GM06990 (cell line): ENCODE measurements around the gene EPO.
"Not testable (repeated sequence)": the region's sequence is repeated elsewhere in the genome, so short reads cannot be mapped to it uniquely, and the experiment has no call there.

ENCODE experiments used
- DNase-seq: peaks from one replicate; pipeline ENCODE4 v3.0.0-alpha.2; 2011; ENCODE audit not compliant: insufficient read length; ENCODE audit errors: extremely low read depth
- H3K27me3 ChIP-seq: replicated peaks from 2 replicates; pipeline ENCODE4 v1.6.0; 2011; ENCODE audit warnings: low read length; ENCODE audit not compliant: control insufficient read depth, insufficient read depth
- H3K36me3 ChIP-seq: 2 replicates; pipeline ENCODE4 v1.5.1; 2011; ENCODE audit warnings: low read length; ENCODE audit not compliant: control insufficient read depth, insufficient read depth
- H3K4me3 ChIP-seq: replicated peaks from 2 replicates; pipeline ENCODE4 v1.5.1; 2011; ENCODE audit warnings: low read depth, mild to moderate bottlenecking, control low read depth, low read length
- CTCF ChIP-seq: IDR thresholded peaks from 2 replicates; pipeline ENCODE4 v1.5.1; 2011; ENCODE audit warnings: low read length, control low read depth, mild to moderate bottlenecking, inconsistent platforms; ENCODE audit not compliant: insufficient read depth, poor library complexity, severe bottlenecking

EPO gene

GRCh38 chr7:100696123-100696521 is 24.1 kb upstream of the EPO start:
- peaks cover under 1% of the 10 kb centered on the region; the same call in 1 of the 2 replicates for H3K36me3 ChIP-seq
- TF ChIP-seq CTCF: no peak
- no peaks in the 10 kb centered on the region for H3K27me3 ChIP-seq
- peak overlapping the region; percentile 39 for H3K4me3 ChIP-seq
- no peak for DNase-seq

DNA sequence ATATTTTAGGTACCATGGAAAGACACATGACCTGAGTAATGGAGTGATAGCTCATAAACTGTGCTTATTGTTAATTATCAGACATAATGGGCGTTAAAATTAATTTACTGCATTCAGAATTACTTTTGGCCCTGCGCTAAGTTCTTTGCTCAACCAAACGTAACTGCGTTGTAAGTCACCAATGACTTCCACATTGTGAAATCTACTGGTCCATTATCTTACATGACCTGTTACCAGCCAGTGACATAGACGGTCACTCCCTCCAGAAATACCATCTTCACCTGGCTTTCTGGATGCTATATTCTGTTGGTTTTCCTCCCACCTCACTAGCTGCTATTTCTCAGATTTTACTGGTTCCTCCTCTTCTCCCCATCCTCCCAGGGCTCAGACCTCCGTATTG is 21.2 kb upstream of the EPO start:
- no peak for DNase-seq
- H3K27me3 ChIP-seq: no peaks in the 10 kb centered on the region
- no peak for TF ChIP-seq CTCF
- no peaks in the 10 kb centered on the region for H3K36me3 ChIP-seq
- no peak overlapping the region for H3K4me3 ChIP-seq

- not testable (repeated sequence) for DNase-seq, H3K4me3 ChIP-seq, H3K27me3 ChIP-seq, H3K36me3 ChIP-seq
Observed at GRCh38 chr7:100701089-100701488, 19.2 kb upstream of the EPO start.

GRCh38 chr7:100705320-100705752 is 14.9 kb upstream of the EPO start:
- TF ChIP-seq CTCF: peak; percentile 98
- Histone ChIP-seq H3K4me3 (peak overlapping the region; percentile 94), H3K27me3 (no peaks in the 10 kb centered on the region), H3K36me3 (no peaks in the 10 kb centered on the region; the same call in 1 of the 2 replicates)
- DNase-seq: peak; percentile 90

- peak; percentile 97 for DNase-seq
- H3K4me3 ChIP-seq: peak within 1 kb of the TSS; percentile 94
- no peak for TF ChIP-seq CTCF
Observed at GRCh38 chr7:100705753-100706671, 14.3 kb upstream of the EPO start, which contains the start of gene POP7. Gene POP7 (plus strand): TSS chr7:100706121. CDS start chr7:100706831, 710 bp downstream.

DNA sequence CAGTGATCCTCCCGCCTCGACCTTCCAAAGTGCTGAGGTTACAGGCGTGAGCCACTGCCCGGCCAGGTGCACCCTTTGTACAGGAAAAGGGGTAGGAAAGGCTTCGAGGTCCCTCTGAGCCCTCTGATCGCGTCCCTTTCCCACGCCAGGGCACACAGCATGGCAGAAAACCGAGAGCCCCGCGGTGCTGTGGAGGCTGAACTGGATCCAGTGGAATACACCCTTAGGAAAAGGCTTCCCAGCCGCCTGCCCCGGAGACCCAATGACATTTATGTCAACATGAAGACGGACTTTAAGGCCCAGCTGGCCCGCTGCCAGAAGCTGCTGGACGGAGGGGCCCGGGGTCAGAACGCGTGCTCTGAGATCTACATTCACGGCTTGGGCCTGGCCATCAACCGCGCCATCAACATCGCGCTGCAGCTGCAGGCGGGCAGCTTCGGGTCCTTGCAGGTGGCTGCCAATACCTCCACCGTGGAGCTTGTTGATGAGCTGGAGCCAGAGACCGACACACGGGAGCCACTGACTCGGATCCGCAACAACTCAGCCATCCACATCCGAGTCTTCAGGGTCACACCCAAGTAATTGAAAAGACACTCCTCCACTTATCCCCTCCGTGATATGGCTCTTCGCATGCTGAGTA is 13.5 kb upstream of the EPO start:
- TF ChIP-seq CTCF: no peak
- DNase-seq: no peak
- Histone ChIP-seq H3K36me3 (no peaks in the 10 kb centered on the region; the same call in 1 of the 2 replicates), H3K4me3 (peak overlapping the region; percentile 94), H3K27me3 (no peaks in the 10 kb centered on the region)

More at GRCh38 chr7:100705753-100706671, 14.3 kb upstream of the EPO start, which contains the start of gene POP7:
- H3K36me3 ChIP-seq: no peaks in the 10 kb centered on the region; the same call in 1 of the 2 replicates
- no peaks in the 10 kb centered on the region for H3K27me3 ChIP-seq
